ENCODE results near the gene ITPR2. TPM values are rescaled to one million over a fixed set of nuclear protein-coding genes. Genes with fewer than 3 reads are reported as not detected.

ITPR2 gene
- total RNA-seq, 1 donor from 2014 or later = 64.0 TPM

DNA sequence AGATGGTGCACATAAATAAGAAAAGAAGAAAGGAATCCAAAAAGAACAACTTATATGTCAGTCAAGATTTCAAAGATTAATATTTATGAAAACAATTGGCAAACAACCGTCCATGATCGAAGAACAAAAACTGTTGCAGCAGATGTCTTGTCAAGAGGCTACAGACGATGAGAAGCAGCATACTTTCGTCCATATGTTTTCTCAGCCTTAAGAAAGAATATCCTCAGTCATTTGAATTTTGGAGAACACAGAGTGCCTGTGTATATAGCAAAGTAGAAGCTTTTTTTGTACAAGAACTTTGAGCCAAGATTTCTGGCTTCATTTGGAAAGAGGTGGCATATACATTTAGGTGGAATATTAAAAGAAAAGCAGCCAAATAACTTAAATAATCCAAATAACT lies 297.2 kb downstream of the ITPR2 start:
- ATAC-seq = no peak
- Histone ChIP-seq H3K27me3 (ENCODE audit: low read depth) (no peaks in the 10 kb centered on the region), H3K4me1 (no peaks in the 10 kb centered on the region), H3K9me3 (no peaks in the 10 kb centered on the region), H3K4me3 (no peak overlapping the region), H3K27ac (no peak overlapping the region), H3K36me3 (no peaks in the 10 kb centered on the region)
- TF ChIP-seq, protein P1, sequence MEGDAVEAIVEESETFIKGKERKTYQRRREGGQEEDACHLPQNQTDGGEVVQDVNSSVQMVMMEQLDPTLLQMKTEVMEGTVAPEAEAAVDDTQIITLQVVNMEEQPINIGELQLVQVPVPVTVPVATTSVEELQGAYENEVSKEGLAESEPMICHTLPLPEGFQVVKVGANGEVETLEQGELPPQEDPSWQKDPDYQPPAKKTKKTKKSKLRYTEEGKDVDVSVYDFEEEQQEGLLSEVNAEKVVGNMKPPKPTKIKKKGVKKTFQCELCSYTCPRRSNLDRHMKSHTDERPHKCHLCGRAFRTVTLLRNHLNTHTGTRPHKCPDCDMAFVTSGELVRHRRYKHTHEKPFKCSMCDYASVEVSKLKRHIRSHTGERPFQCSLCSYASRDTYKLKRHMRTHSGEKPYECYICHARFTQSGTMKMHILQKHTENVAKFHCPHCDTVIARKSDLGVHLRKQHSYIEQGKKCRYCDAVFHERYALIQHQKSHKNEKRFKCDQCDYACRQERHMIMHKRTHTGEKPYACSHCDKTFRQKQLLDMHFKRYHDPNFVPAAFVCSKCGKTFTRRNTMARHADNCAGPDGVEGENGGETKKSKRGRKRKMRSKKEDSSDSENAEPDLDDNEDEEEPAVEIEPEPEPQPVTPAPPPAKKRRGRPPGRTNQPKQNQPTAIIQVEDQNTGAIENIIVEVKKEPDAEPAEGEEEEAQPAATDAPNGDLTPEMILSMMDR (IDR thresholded peaks at IDR 0.05) = no peak
- intact Hi-C loops (cut with DNase I) = no loop called here
- no peak for DNase-seq

DNA sequence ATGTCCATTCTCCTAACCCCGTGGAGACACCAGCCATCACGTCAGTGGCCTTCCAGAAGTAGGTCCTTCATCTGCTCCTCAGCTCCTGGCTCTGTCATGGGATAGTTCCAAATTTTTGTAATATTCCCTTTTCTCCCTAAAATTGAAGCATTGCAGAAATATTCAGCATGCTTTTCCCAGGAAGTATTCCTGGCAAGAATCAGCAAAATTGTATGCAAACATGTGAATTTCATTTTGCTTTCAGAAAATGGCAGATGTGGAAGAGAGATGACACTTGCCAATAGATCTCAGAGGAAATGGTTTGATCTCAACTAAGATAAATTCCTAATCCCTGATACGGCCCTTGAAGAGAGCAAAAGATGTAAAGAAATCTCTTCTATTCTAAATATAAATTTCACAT lies 298.9 kb downstream of the ITPR2 start:
- Histone ChIP-seq H3K27ac (no peak overlapping the region), H3K27me3 (ENCODE audit: low read depth) (no peaks in the 10 kb centered on the region), H3K4me3 (no peak overlapping the region), H3K36me3 (no peaks in the 10 kb centered on the region), H3K9me3 (no peaks in the 10 kb centered on the region), H3K4me1 (no peaks in the 10 kb centered on the region)
- ATAC-seq (no peak), DNase-seq (no peak)
- intact Hi-C loops (cut with DNase I) = no loop called here
- TF ChIP-seq, protein P1 (IDR thresholded peaks at IDR 0.05) = no peak

DNA sequence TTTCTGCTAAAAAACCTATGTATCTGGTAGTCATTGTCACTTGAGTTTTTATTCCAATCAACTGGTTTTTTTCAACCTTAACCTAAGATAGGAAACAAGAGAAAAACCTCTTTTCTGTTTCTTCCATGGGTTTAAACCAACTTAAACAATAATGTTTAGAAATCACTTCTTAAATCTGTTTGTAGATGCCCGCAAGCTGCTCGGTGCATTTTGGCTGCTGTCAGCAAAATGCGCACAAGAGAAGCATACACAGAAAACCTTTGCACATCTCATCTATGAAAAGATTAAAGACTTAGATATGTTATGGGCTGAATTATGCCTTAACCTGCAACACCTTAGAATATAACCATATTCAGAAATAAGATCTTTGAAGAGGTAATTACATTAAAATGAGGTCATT lies 299.8 kb downstream of the ITPR2 start:
- DNase-seq (no peak), ATAC-seq (no peak)
- Histone ChIP-seq H3K4me3 (no peak overlapping the region), H3K27me3 (ENCODE audit: low read depth) (no peaks in the 10 kb centered on the region), H3K27ac (no peak overlapping the region), H3K9me3 (no peaks in the 10 kb centered on the region), H3K4me1 (no peaks in the 10 kb centered on the region), H3K36me3 (no peaks in the 10 kb centered on the region)
- TF ChIP-seq, protein P1 (IDR thresholded peaks at IDR 0.05) = no peak
- intact Hi-C loops (cut with DNase I) = no loop called here

DNA sequence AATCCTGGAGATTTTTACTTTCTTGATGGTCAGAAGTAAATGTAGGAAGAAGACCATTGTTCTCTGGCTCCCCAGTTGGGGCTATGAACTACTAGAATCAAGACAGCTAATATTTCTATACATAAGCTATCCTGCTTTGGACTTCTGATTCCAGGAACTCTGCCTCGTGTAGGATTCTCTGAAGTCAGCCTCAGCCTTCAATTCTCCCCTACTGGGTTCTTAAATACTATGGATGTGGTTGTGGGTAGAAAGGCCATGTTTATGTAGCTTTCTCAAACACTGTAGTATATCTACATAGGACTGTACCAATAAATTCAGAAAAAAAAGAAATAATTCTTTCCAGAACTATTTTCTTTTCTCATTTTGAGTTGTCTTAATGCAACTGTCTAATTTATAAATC lies 302.5 kb downstream of the ITPR2 start:
- ATAC-seq (no peak), DNase-seq (no peak)
- Histone ChIP-seq H3K27me3 (ENCODE audit: low read depth) (no peaks in the 10 kb centered on the region), H3K36me3 (no peaks in the 10 kb centered on the region), H3K9me3 (peaks cover 4% of the 10 kb centered on the region), H3K27ac (no peak overlapping the region), H3K4me1 (no peaks in the 10 kb centered on the region), H3K4me3 (no peak overlapping the region)
- TF ChIP-seq, protein P1 (IDR thresholded peaks at IDR 0.05) = no peak
- intact Hi-C loops (cut with DNase I) = no loop called here

DNA sequence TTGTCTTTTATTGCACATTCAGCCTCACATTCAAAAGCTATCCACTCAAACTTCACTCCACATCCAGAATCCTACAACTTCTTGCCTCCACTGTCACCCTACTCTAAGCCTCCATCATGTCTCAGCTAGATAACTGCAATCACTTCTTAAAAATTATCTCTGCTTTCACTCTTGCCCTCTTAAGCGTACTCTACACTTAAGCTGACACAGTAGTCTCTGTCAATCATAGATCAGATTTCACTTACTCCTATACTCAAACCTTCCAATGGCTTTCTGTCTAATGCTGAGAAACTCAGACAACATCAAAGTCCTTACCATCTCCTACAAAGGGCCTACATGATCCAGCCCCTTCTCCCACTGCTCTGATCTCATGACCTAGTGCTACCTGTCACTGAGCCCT lies 304.1 kb downstream of the ITPR2 start:
- ATAC-seq (no peak), DNase-seq (no peak)
- Histone ChIP-seq H3K4me3 (no peak overlapping the region), H3K27me3 (ENCODE audit: low read depth) (no peaks in the 10 kb centered on the region), H3K9me3 (peaks cover 11% of the 10 kb centered on the region), H3K4me1 (no peaks in the 10 kb centered on the region), H3K36me3 (no peaks in the 10 kb centered on the region), H3K27ac (no peak overlapping the region)
- TF ChIP-seq, protein P1 (IDR thresholded peaks at IDR 0.05) = no peak
- intact Hi-C loops (cut with DNase I) = no loop called here

DNA sequence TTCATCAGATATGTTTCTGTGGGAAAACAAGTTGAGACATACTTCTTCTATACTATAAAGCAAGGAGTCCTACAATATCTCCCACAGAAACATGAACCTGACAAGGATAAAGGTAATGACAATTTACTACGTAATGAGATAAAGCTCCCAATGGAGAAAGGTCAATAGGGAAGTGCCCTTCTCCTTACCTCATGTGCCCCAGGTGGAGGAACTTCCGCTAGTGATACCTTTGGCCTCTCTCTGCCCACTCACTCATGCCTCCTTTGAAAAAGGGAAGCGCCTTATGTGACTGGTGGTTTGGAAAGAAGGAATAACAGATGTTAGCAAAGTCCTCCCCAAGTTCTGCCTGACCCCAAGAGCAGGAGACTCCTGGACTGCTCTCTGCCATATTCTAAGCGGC lies 305.3 kb downstream of the ITPR2 start:
- DNase-seq = no peak
- Histone ChIP-seq H3K27me3 (ENCODE audit: low read depth) (no peaks in the 10 kb centered on the region), H3K27ac (no peak overlapping the region), H3K4me1 (no peaks in the 10 kb centered on the region), H3K36me3 (no peaks in the 10 kb centered on the region), H3K9me3 (peaks cover 11% of the 10 kb centered on the region), H3K4me3 (no peak overlapping the region)
- intact Hi-C loops (cut with DNase I) = no loop called here
- TF ChIP-seq, protein P1 (IDR thresholded peaks at IDR 0.05) = no peak
- ATAC-seq = no peak
